ENCODE data around the gene LEMD2. TPM values are rescaled to one million over a fixed set of nuclear protein-coding genes. Genes with fewer than 3 reads are reported as not detected.
"Not testable (repeated sequence)": the region's sequence is repeated elsewhere in the genome, so short reads cannot be mapped to it uniquely, and the experiment has no call there.

LEMD2 gene
- total RNA-seq (34.3 TPM), polyA plus RNA-seq (ENCODE audit: insufficient read depth in 1 of 8, insufficient read length in 8 of 8, low replicate concordance in 1 of 8) (10 to 100 TPM; 34.3 to 44.8 (median 41.1) TPM)
- long read RNA-seq, donor 1, transcript LEMD2-201 (9 exons, 2,958 nt), result major isoform, 6 of 6 reads
- long read RNA-seq, donor 1, partial matches to known transcripts, result 0 of 6 reads
- long read RNA-seq, donor 1, other reads (novel, unspliced or antisense), result 0 of 6 reads
- long read RNA-seq, donor 2, partial matches to known transcripts, result 0 of 1 reads
- long read RNA-seq, donor 2, other reads (novel, unspliced or antisense), result 0 of 1 reads
- long read RNA-seq, donor 3, transcript LEMD2-201 (9 exons, 2,958 nt), result major isoform, 7 of 9 reads
- long read RNA-seq, donor 3, partial matches to known transcripts, result 0 of 9 reads
- long read RNA-seq, donor 3, other reads (novel, unspliced or antisense), result 0 of 9 reads
- long read RNA-seq, donor 4, transcript LEMD2-201 (9 exons, 2,958 nt), result major isoform, 7 of 8 reads
- long read RNA-seq, donor 4, partial matches to known transcripts, result 0 of 8 reads
- long read RNA-seq, donor 4, other reads (novel, unspliced or antisense), result 0 of 8 reads
- long read RNA-seq, donor 5, transcript LEMD2-201 (9 exons, 2,958 nt), result major isoform, 15 of 29 reads
- long read RNA-seq, donor 5, partial matches to known transcripts, result 13 of 29 reads
- long read RNA-seq, donor 5, other reads (novel, unspliced or antisense), result 0 of 29 reads
- long read RNA-seq, donor 6, transcript LEMD2-201 (9 exons, 2,958 nt), result major isoform, 16 of 22 reads
- long read RNA-seq, donor 6, partial matches to known transcripts, result 5 of 22 reads
- long read RNA-seq, donor 6, other reads (novel, unspliced or antisense), result 0 of 22 reads
- long read RNA-seq, donor 7, transcript LEMD2-201 (9 exons, 2,958 nt), result major isoform, 9 of 9 reads
- long read RNA-seq, donor 7, partial matches to known transcripts, result 0 of 9 reads
- long read RNA-seq, donor 7, other reads (novel, unspliced or antisense), result 0 of 9 reads
- long read RNA-seq, donor 8, partial matches to known transcripts, result 0 of 2 reads
- long read RNA-seq, donor 8, other reads (novel, unspliced or antisense), result 0 of 2 reads
- long read RNA-seq, donor 9, transcript LEMD2-201 (9 exons, 2,958 nt), result major isoform, 5 of 6 reads
- long read RNA-seq, donor 9, partial matches to known transcripts, result 0 of 6 reads
- long read RNA-seq, donor 9, other reads (novel, unspliced or antisense), result 0 of 6 reads
- long read RNA-seq, donor 10, transcript LEMD2-201 (9 exons, 2,958 nt), result major isoform, 5 of 8 reads
- long read RNA-seq, donor 10, partial matches to known transcripts, result 0 of 8 reads
- long read RNA-seq, donor 10, other reads (novel, unspliced or antisense), result 0 of 8 reads
- long read RNA-seq, donor 11, transcript LEMD2-201 (9 exons, 2,958 nt), result major isoform, 9 of 9 reads
- long read RNA-seq, donor 11, partial matches to known transcripts, result 0 of 9 reads
- long read RNA-seq, donor 11, other reads (novel, unspliced or antisense), result 0 of 9 reads

DNA sequence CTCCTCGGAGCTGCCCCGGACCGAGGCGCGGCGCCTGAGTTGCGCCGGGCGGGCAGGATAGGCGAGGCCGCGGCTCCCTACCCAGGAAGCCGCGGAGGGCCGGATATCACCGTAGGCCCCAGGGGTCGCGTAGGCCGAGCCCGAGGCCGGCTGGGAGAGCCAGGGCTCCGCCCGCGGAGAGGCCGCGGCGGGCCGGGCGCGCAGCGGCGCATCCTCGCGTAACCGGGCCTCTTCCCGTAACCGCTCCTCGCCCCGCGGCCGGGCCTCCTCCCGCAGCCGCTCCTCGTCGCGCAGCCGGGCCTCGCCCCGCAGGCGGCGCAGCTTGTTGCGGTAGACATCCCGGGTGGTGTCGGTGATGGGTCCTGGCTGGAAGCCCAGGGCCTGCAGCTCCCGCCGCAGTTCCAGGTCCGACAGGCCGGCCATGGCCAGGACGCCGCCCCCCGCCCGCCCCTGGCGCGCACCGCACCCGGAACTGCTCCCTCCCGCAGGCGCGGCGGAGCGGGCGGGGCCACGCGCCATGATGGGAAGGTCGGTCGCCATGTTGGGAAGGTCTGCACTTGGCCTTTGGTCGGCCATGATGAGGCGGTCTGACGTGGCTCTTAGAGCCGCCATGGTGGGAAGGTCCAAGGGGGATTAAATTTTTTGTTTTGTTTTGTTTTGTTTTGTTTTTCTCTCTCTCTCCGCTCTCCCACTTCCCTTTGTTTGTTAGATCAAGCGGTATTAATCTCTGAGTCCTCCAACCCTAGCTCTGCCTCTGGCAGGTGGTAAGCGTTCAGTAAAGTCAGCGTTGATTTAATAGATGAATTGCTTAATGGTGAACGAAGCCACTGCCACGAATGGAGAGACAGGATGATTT, at the start of gene LEMD2:
Gene LEMD2 (minus strand): TSS at position 437 of the 856 bp plus-strand sequence. CDS start 14 bp downstream, at position 423.
- Histone ChIP-seq H3K36me3 (ENCODE audit: control insufficient read depth, insufficient read depth, low read length) (peaks cover 31% of the 10 kb centered on the region), H3K4me3 (ENCODE audit: low read length) (peak within 1 kb of the TSS; percentile 63), H3K27ac (ENCODE audit: low read length) (peak within 1 kb of the TSS; percentile 96), H3K4me1 (ENCODE audit: control insufficient read depth, insufficient read depth, low read length) (peaks cover 31% of the 10 kb centered on the region), H3K27me3 (ENCODE audit: control insufficient read depth, insufficient read depth, low read length) (peaks cover 9% of the 10 kb centered on the region), H3K9me3 (replicated peaks; ENCODE audit: control insufficient read depth, low read depth, low read length) (no peaks in the 10 kb centered on the region)
- peak; percentile 98 for DNase-seq
- under 1% methylated on average over 76 of the region's 86 CpGs for WGBS (ENCODE audit: insufficient coverage)

DNA sequence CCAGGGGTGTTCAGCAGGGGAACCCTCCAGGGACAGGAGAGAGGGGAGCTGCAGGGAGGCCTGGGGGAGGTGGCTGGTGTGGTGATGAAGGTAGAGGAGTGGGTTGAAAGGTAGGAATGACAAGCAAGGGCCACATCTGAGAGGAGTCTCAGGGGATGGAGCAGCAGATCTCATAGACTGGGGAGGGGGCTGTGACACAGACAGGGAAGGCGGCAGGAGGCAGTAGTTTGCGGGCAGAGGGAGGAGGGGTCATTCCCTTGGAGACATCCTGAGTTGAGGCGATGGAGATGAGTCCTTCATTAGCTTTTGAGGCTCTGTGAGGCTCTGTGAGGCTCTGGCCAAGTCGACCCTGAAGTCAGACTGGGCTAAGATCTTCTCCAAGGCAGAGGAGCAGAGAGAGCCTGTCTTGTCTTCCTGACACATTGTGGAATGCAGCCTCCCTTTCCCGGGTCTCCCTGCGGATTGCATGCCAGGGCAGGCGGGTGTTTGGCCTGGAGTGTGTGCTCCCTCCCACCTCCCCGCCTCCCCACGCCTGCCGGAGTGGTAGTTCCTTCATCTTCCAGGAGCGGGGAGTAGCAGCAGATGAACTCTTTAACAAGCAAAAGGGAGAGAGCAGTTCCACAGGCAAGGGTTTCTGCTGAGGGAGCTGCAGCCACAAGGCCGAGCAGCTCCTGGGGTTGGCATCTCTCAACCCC, 49.2 kb upstream of the LEMD2 start:
- no peaks in the 10 kb centered on the region for H3K36me3 ChIP-seq (ENCODE audit: control insufficient read depth, insufficient read depth, low read length)
- H3K4me1 ChIP-seq (ENCODE audit: control insufficient read depth, insufficient read depth, low read length), result peaks cover 28% of the 10 kb centered on the region
- H3K27me3 ChIP-seq (ENCODE audit: control insufficient read depth, insufficient read depth, low read length), result peaks cover 3% of the 10 kb centered on the region
- H3K27ac ChIP-seq (ENCODE audit: low read length), result no peak overlapping the region
- DNase-seq, result peak; percentile 31
- WGBS (ENCODE audit: insufficient coverage), result 19% methylated on average over 4 of the region's 12 CpGs
- H3K9me3 ChIP-seq (replicated peaks; ENCODE audit: control insufficient read depth, low read depth, low read length), result peaks cover 3% of the 10 kb centered on the region
- no peak overlapping the region for H3K4me3 ChIP-seq (ENCODE audit: low read length)

- H3K4me1 ChIP-seq (ENCODE audit: control insufficient read depth, insufficient read depth, low read length), result peaks cover 28% of the 10 kb centered on the region
- no peak for DNase-seq
- peaks cover 3% of the 10 kb centered on the region for H3K9me3 ChIP-seq (replicated peaks; ENCODE audit: control insufficient read depth, low read depth, low read length)
- H3K27ac ChIP-seq (ENCODE audit: low read length), result no peak overlapping the region
- 57% methylated on average over 3 of the region's 3 CpGs for WGBS (ENCODE audit: insufficient coverage)
- H3K27me3 ChIP-seq (ENCODE audit: control insufficient read depth, insufficient read depth, low read length), result peaks cover 3% of the 10 kb centered on the region
- H3K36me3 ChIP-seq (ENCODE audit: control insufficient read depth, insufficient read depth, low read length), result no peaks in the 10 kb centered on the region
- H3K4me3 ChIP-seq (ENCODE audit: low read length), result no peak overlapping the region
Observed at GRCh38 chr6:33836806-33837469, 48.0 kb upstream of the LEMD2 start.

DNA sequence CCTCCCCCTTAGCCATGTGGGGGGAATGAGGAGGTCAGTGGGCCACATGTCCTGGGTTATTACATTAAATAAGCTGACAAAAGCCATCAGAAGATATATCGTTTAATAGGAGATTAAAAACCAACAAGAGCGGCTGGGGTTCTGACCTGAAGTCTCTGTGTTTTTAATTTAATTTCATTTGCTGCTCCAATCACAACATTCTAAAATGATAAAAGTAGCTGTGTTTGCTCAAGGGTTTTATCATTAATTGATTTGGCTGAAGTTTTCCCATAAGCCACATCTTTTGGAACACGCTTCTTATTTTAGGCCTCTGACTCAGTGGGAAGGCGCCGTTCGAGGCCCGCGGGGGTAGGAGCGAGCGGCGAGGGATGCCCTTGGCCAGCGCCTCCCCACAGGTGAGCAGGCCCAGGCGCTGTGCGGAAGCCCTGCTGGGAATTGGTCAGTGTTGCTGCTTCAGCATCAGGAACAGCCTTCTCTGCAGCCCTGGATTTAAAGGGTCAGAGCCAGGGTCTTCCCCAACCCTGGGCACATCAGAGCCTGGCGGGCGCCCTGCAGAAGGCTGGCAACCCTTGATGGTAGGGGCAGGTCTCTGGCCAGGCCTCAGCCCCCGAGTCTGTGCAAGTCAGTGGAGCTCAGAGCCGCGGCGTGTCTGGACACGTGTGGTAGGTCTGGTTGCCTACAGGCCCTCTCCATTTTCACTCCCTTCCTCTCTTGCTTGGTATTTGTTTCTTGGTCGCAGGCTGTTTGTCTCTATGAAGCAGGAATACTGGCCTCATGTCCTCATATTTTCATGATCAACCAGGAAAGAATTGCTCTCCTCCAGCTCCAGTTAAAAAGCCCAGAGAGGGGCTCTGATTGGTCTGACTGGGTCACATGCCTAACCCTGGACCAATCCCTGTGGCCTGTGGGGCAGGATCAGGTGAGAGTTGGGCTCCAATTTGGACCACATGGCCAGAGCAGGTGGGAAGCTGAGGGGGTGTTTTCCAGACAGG, 45.8 kb upstream of the LEMD2 start:
- H3K36me3 ChIP-seq (ENCODE audit: control insufficient read depth, insufficient read depth, low read length), result no peaks in the 10 kb centered on the region
- H3K9me3 ChIP-seq (replicated peaks; ENCODE audit: control insufficient read depth, low read depth, low read length), result peaks cover 3% of the 10 kb centered on the region
- peaks cover 19% of the 10 kb centered on the region for H3K4me1 ChIP-seq (ENCODE audit: control insufficient read depth, insufficient read depth, low read length)
- DNase-seq, result no peak
- WGBS (ENCODE audit: insufficient coverage), result 72% methylated on average over 17 of the region's 22 CpGs
- no peak overlapping the region for H3K4me3 ChIP-seq (ENCODE audit: low read length)
- peaks cover 10% of the 10 kb centered on the region for H3K27me3 ChIP-seq (ENCODE audit: control insufficient read depth, insufficient read depth, low read length)
- no peak overlapping the region for H3K27ac ChIP-seq (ENCODE audit: low read length)

- Histone ChIP-seq H3K27ac (ENCODE audit: low read length) (no peak overlapping the region), H3K9me3 (replicated peaks; ENCODE audit: control insufficient read depth, low read depth, low read length) (peaks cover 3% of the 10 kb centered on the region), H3K27me3 (ENCODE audit: control insufficient read depth, insufficient read depth, low read length) (peaks cover 15% of the 10 kb centered on the region), H3K4me3 (ENCODE audit: low read length) (no peak overlapping the region), H3K4me1 (ENCODE audit: control insufficient read depth, insufficient read depth, low read length) (peaks cover 8% of the 10 kb centered on the region), H3K36me3 (ENCODE audit: control insufficient read depth, insufficient read depth, low read length) (no peaks in the 10 kb centered on the region)
- DNase-seq, result no peak
- 94% methylated on average over 5 of the region's 6 CpGs for WGBS (ENCODE audit: insufficient coverage)
Observed at GRCh38 chr6:33833599-33833998, 44.7 kb upstream of the LEMD2 start.

DNA sequence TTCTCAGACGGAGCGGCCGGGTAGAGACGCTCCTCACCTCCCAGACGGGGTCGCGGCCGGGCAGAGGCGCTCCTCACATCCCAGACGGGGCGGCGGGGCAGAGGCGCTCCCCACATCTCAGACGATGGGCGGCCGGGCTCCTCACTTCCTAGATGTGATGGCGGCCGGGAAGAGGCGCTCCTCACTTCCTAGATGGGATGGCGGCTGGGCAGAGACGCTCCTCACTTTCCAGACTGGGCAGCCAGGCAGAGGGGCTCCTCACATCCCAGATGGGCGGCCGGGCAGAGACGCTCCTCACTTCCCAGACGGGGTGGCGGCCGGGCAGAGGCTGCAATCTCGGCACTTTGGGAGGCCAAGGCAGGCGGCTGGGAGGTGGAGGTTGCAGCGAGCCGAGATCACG, 43.9 kb upstream of the LEMD2 start:
- not testable (repeated sequence) for H3K9me3 ChIP-seq (replicated peaks; ENCODE audit: control insufficient read depth, low read depth, low read length)

DNA sequence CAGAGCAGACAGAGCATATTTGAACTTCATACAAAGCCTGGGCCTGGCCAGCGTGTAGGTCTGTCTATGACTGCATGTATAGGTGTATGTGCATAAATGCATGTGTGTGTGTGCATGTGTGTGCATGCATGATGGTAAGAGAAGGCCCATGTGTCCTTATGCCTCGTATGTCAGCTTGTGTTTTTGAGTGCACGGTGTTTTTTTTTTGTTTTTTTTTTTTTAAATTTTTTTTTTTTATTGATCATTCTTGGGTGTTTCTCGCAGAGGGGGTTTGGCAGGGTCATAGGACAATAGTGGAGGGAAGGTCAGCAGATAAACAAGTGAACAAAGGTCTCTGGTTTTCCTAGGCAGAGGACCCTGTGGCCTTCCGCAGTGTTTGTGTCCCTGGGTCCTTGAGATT, 42.8 kb upstream of the LEMD2 start:
- not testable (repeated sequence) for DNase-seq; H3K9me3 ChIP-seq (replicated peaks; ENCODE audit: control insufficient read depth, low read depth, low read length); H3K4me1 ChIP-seq (ENCODE audit: control insufficient read depth, insufficient read depth, low read length); H3K36me3 ChIP-seq (ENCODE audit: control insufficient read depth, insufficient read depth, low read length); H3K4me3 ChIP-seq (ENCODE audit: low read length); H3K27ac ChIP-seq (ENCODE audit: low read length)
- peaks cover 15% of the 10 kb centered on the region for H3K27me3 ChIP-seq (ENCODE audit: control insufficient read depth, insufficient read depth, low read length)
- whole genome bisulfite sequencing (ENCODE audit: insufficient coverage), result 83% methylated on average over 1 of the region's 5 CpGs

More for the DNA sequence above, 43.9 kb upstream of the LEMD2 start:
- not testable (repeated sequence) for DNase-seq; H3K27ac ChIP-seq (ENCODE audit: low read length); H3K4me1 ChIP-seq (ENCODE audit: control insufficient read depth, insufficient read depth, low read length); H3K36me3 ChIP-seq (ENCODE audit: control insufficient read depth, insufficient read depth, low read length); H3K4me3 ChIP-seq (ENCODE audit: low read length)
- peaks cover 16% of the 10 kb centered on the region for H3K27me3 ChIP-seq (ENCODE audit: control insufficient read depth, insufficient read depth, low read length)
- WGBS (ENCODE audit: insufficient coverage), result 100% methylated on average over 5 of the region's 32 CpGs

Data from muscle of leg (tissue), 16 donors.